ENCODE measurements around the gene MYO1D. TPM values are rescaled to one million over a fixed set of nuclear protein-coding genes. Genes with fewer than 3 reads are reported as not detected.

Gene MYO1D
- total and polyA plus RNA-seq, 2 donors (not counting 3 experiments of a cell fraction or from before 2014, with no cell fraction given), result 37.8 to 85.5 TPM

DNA sequence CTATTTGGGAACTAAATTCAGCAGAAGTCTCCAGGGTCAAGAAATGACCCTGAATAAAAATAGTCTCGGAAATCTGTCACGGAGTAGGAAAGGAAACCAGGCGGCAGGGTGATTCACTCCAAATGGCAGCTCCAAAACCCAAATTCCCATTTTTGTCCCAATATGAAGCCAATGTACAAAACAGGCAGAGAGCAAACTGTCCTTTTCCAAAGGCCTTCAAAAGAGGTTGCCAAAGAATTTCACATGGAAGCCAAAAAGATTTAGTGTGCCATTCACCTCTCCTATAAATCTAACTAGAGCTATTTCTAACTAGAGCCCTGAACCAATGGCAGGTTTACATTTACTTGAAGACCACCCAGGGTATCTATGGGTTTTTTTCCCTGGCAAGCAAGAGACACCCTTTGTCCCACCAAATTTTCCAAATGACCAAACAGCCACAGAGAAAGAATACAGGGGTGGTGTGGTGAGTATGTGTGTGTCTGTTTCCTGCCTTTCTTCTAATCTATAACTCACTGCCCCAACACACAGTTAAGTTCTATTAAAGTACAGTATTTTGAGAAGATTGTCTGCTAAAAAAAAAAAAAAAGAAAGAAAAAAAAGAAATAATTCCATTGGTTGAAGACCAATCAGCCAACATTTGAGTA lies 6.8 kb downstream of the MYO1D start:
- intact Hi-C loops (cut with micrococcal nuclease), result loop anchor here (1.0 to 5.0 kb wide), 3 partner anchors 15 to 75 kb away; no protein-coding TSS in a partner anchor
- DNase-seq (ENCODE audit: low read depth, low spot score) (peak; percentile 75), FAIRE-seq (peak; percentile 96)
- no peaks in the 10 kb centered on the region for H4K20me1 ChIP-seq (replicated peaks; ENCODE audit: control insufficient read depth, extremely low read depth, insufficient read depth, low read length)
- BruUV-seq (replicated peaks), result TSS peak; percentile 56
- ChIA-PET CTCF (interaction anchor here (0.8 to 1.7 kb wide), 10 partner anchors 10 to 99 kb away, joined by 3 to 12 read pairs (median 3); no protein-coding TSS in a partner anchor), POLR2A (no interaction called here)
- H3K9me1 ChIP-seq (replicated peaks; ENCODE audit: control insufficient read depth, extremely low read depth, insufficient read depth, low read length), result no peaks in the 10 kb centered on the region
- H3K9me3 ChIP-seq (replicated peaks; ENCODE audit: control insufficient read depth, insufficient read depth, low read length), result no peaks in the 10 kb centered on the region
- peaks cover 38% of the 10 kb centered on the region for H3K4me1 ChIP-seq (ENCODE audit: control insufficient read depth, extremely low read depth, insufficient read depth, low read length)
- peak overlapping the region in 1 of 3 experiments; percentile 57 for H3K4me3 ChIP-seq (replicated peaks in 1 of 3; ENCODE audit: insufficient read depth in 1 of 3, low read depth in 1 of 3, low read length in 3 of 3)
- peak overlapping the region; percentile 96 for H3K27ac ChIP-seq (ENCODE audit: insufficient read depth, low read depth, low read length)
- dilution Hi-C loops (cut with MboI; ENCODE audit: extremely low pct_ligation_motif_present, low sequenced_read_pairs), result no loop called here
- peaks cover 55% of the 10 kb centered on the region for H3K79me2 ChIP-seq (ENCODE audit: control insufficient read depth, insufficient read depth, low read length)
- H3K27me3 ChIP-seq (ENCODE audit: control insufficient read depth in 2 of 2, insufficient read depth in 2 of 2, low read length in 2 of 2), result no peaks in the 10 kb centered on the region
- no peaks in the 10 kb centered on the region for H3K36me3 ChIP-seq (ENCODE audit: control insufficient read depth in 2 of 2, extremely low read depth in 1 of 2, insufficient read depth in 2 of 2, low read length in 2 of 2)
- TF ChIP-seq, protein P1, sequence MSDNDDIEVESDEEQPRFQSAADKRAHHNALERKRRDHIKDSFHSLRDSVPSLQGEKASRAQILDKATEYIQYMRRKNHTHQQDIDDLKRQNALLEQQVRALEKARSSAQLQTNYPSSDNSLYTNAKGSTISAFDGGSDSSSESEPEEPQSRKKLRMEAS (IDR thresholded peaks at IDR 0.05; ENCODE audit: insufficient read depth, insufficient read length), result no peak
- TF ChIP-seq POLR2AphosphoS5 (IDR thresholded peaks at IDR 0.05; ENCODE audit: insufficient read depth, low read depth, low read length) (peak; percentile 49), JUN (IDR thresholded peaks at IDR 0.05; ENCODE audit: borderline replicate concordance, insufficient read depth, insufficient read length, low read depth) (peak; percentile 47), POLR2A (IDR thresholded peaks at IDR 0.05; ENCODE audit: low read depth, low read length) (no peak), FOS (IDR thresholded peaks at IDR 0.05; ENCODE audit: borderline replicate concordance, insufficient read depth, low read length) (peak; percentile 64)
- peak overlapping the region; percentile 58 for H3K9ac ChIP-seq (replicated peaks; ENCODE audit: extremely low read depth, insufficient read depth, low read length)
- peak overlapping the region; percentile 92 for H3K4me2 ChIP-seq (ENCODE audit: insufficient read depth, low read length)
- no peak overlapping the region for H2AFZ ChIP-seq (ENCODE audit: low read depth, low read length)

DNA sequence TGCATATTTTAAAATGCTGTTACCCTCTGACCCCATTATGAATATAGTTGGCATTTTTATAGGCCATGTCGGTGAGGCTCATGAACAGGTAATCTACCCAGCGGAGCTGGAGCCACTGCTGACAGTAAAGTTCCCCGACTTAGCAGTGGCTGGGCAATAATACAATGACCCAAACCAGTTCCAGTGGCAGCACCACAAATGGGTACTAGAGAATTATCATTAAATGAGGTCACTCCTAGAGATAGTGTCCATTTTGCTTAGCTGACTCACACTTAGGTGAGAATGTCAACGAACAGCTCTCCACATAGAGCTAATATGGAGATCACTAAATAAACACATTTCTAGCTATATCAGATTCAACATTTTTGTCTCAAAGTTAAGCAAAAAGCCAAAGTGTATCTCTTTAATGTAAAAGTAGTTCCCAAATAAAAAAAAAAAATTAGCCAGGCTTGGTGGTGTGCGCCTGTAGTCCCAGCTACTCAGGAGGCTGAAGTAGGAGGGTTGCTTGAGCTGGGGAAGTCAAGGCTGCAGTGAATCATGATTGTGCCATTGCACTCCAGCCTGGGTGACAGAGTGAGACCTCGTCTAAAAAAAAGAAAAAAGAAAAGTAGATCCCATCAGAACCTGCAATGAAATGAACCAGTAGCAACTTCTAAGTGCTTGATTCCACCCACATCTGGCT lies 7.4 kb downstream of the MYO1D start:
- Histone ChIP-seq H2AFZ (ENCODE audit: low read depth, low read length) (no peak overlapping the region), H3K27me3 (ENCODE audit: control insufficient read depth in 2 of 2, insufficient read depth in 2 of 2, low read length in 2 of 2) (no peaks in the 10 kb centered on the region), H3K79me2 (ENCODE audit: control insufficient read depth, insufficient read depth, low read length) (peaks cover 54% of the 10 kb centered on the region), H3K4me3 (replicated peaks in 1 of 3; ENCODE audit: insufficient read depth in 1 of 3, low read depth in 1 of 3, low read length in 3 of 3) (peak overlapping the region in 1 of 3 experiments; percentile 57), H3K9me1 (replicated peaks; ENCODE audit: control insufficient read depth, extremely low read depth, insufficient read depth, low read length) (no peaks in the 10 kb centered on the region), H3K4me2 (ENCODE audit: insufficient read depth, low read length) (peak overlapping the region; percentile 92), H3K9ac (replicated peaks; ENCODE audit: extremely low read depth, insufficient read depth, low read length) (peak overlapping the region; percentile 58), H3K4me1 (ENCODE audit: control insufficient read depth, extremely low read depth, insufficient read depth, low read length) (peaks cover 34% of the 10 kb centered on the region), H4K20me1 (replicated peaks; ENCODE audit: control insufficient read depth, extremely low read depth, insufficient read depth, low read length) (no peaks in the 10 kb centered on the region), H3K9me3 (replicated peaks; ENCODE audit: control insufficient read depth, insufficient read depth, low read length) (no peaks in the 10 kb centered on the region), H3K27ac (ENCODE audit: insufficient read depth, low read depth, low read length) (peak overlapping the region; percentile 96), H3K36me3 (ENCODE audit: control insufficient read depth in 2 of 2, extremely low read depth in 1 of 2, insufficient read depth in 2 of 2, low read length in 2 of 2) (no peaks in the 10 kb centered on the region)
- dilution Hi-C loops (cut with MboI; ENCODE audit: extremely low pct_ligation_motif_present, low sequenced_read_pairs) (no loop called here), intact Hi-C loops (cut with micrococcal nuclease) (loop anchor here (1.0 to 5.0 kb wide), 3 partner anchors 14 to 74 kb away; no protein-coding TSS in a partner anchor)
- no TSS peak for BruUV-seq (replicated peaks)
- no peak for FAIRE-seq
- DNase-seq (ENCODE audit: low read depth, low spot score), result peak; percentile 47
- TF ChIP-seq, protein P2, sequence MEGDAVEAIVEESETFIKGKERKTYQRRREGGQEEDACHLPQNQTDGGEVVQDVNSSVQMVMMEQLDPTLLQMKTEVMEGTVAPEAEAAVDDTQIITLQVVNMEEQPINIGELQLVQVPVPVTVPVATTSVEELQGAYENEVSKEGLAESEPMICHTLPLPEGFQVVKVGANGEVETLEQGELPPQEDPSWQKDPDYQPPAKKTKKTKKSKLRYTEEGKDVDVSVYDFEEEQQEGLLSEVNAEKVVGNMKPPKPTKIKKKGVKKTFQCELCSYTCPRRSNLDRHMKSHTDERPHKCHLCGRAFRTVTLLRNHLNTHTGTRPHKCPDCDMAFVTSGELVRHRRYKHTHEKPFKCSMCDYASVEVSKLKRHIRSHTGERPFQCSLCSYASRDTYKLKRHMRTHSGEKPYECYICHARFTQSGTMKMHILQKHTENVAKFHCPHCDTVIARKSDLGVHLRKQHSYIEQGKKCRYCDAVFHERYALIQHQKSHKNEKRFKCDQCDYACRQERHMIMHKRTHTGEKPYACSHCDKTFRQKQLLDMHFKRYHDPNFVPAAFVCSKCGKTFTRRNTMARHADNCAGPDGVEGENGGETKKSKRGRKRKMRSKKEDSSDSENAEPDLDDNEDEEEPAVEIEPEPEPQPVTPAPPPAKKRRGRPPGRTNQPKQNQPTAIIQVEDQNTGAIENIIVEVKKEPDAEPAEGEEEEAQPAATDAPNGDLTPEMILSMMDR (IDR thresholded peaks at IDR 0.05; ENCODE audit: extremely low read depth in 1 of 2, insufficient read depth in 1 of 2, low read depth in 1 of 2, low read length in 2 of 2), result no peak
- peak; percentile 36 for TF ChIP-seq JUN (IDR thresholded peaks at IDR 0.05; ENCODE audit: borderline replicate concordance, insufficient read depth, insufficient read length, low read depth)
- TF ChIP-seq, protein P1 (IDR thresholded peaks at IDR 0.05; ENCODE audit: insufficient read depth, insufficient read length), result no peak
- TF ChIP-seq MYC (IDR thresholded peaks at IDR 0.05; ENCODE audit: low read depth, low read length), result no peak
- peak; percentile 4 for TF ChIP-seq FOS (IDR thresholded peaks at IDR 0.05; ENCODE audit: borderline replicate concordance, insufficient read depth, low read length)
- ChIA-PET CTCF (interaction anchor here (0.8 to 3.2 kb wide), 11 partner anchors 7 to 98 kb away, joined by 3 to 18 read pairs (median 3); partner anchors contain the start of gene MYO1D), POLR2A (no interaction called here)
